Mesothelial cell of epicardium (in vitro differentiated cells): Measurements from ENCODE around the gene SEC24B. TPM values are rescaled to one million over a fixed set of nuclear protein-coding genes. Genes with fewer than 3 reads are reported as not detected.
A peak's percentile ranks its signal among the peaks of the same experiment; 100 is the strongest.

Experiments
- DNase-seq, 2 experiments: peaks; one replicate each; pipeline ENCODE4 v3.0.0; 2021; ENCODE audit warnings: low spot score in 2 of 2; ENCODE audit not compliant: unreplicated experiment in 2 of 2
- H3K27ac Mint-ChIP-seq: 2 replicates; pipeline ENCODE4 v1.8.0; 2021; ENCODE audit warnings: mixed read lengths
- H3K27me3 Mint-ChIP-seq: 2 replicates; pipeline ENCODE4 v1.8.0; 2021; ENCODE audit warnings: low read depth, mixed read lengths
- H3K36me3 Mint-ChIP-seq: 2 replicates; pipeline ENCODE4 v1.8.0; 2021; ENCODE audit warnings: mixed read lengths
- H3K4me1 Mint-ChIP-seq: 2 replicates; pipeline ENCODE4 v1.8.0; 2021; ENCODE audit warnings: mixed read lengths
- H3K4me3 Mint-ChIP-seq: 2 replicates; pipeline ENCODE4 v1.8.0; 2021; ENCODE audit warnings: mild to moderate bottlenecking, moderate library complexity, mixed read lengths
- H3K9me3 Mint-ChIP-seq: 2 replicates; pipeline ENCODE4 v1.8.0; 2021; ENCODE audit warnings: mixed read lengths
- CTCF ChIP-seq: fragments of 200-600 bp; sonication (generic); IDR thresholded peaks from one replicate; pipeline ENCODE4 v1.5.0; 2021; ENCODE audit warnings: antibody characterized with exemption; ENCODE audit not compliant: unreplicated experiment
- total RNA-seq: library from RNA; stranded (reverse); gene quantifications from 3 replicates; pipeline ENCODE4 v1.2.1, GENCODE V29; 2021

The SEC24B gene
- total RNA-seq, 1 donor from 2014 or later: 52.7 TPM

GRCh38 chr4:109410226-109410625 lies 23.4 kb upstream of the SEC24B start:
- Mint-ChIP-seq H3K4me3 (no peak overlapping the region), H3K27ac (no peak overlapping the region), H3K27me3 (no peaks in the 10 kb centered on the region), H3K4me1 (peaks cover 63% of the 10 kb centered on the region), H3K9me3 (no peaks in the 10 kb centered on the region), H3K36me3 (no peaks in the 10 kb centered on the region)
- DNase-seq: no peak
- TF ChIP-seq CTCF: no peak

GRCh38 chr4:109410776-109411175 lies 22.8 kb upstream of the SEC24B start:
- no peaks in the 10 kb centered on the region for H3K36me3 Mint-ChIP-seq
- H3K27me3 Mint-ChIP-seq: no peaks in the 10 kb centered on the region
- no peaks in the 10 kb centered on the region for H3K9me3 Mint-ChIP-seq
- DNase-seq: no peak
- no peak for TF ChIP-seq CTCF
- H3K27ac Mint-ChIP-seq: no peak overlapping the region
- no peak overlapping the region for H3K4me3 Mint-ChIP-seq
- H3K4me1 Mint-ChIP-seq: peaks cover 60% of the 10 kb centered on the region

GRCh38 chr4:109411964-109412363 lies 21.7 kb upstream of the SEC24B start:
- H3K4me3 Mint-ChIP-seq: no peak overlapping the region
- TF ChIP-seq CTCF: no peak
- no peaks in the 10 kb centered on the region for H3K9me3 Mint-ChIP-seq
- H3K27ac Mint-ChIP-seq: peak overlapping the region; percentile 54
- H3K36me3 Mint-ChIP-seq: no peaks in the 10 kb centered on the region
- DNase-seq: peak in 1 of 2 experiments; percentile 52
- no peaks in the 10 kb centered on the region for H3K27me3 Mint-ChIP-seq
- H3K4me1 Mint-ChIP-seq: peaks cover 56% of the 10 kb centered on the region

- DNase-seq: no peak
- H3K27ac Mint-ChIP-seq: peak overlapping the region; percentile 54
- no peak overlapping the region for H3K4me3 Mint-ChIP-seq
- no peaks in the 10 kb centered on the region for H3K36me3 Mint-ChIP-seq
- no peaks in the 10 kb centered on the region for H3K27me3 Mint-ChIP-seq
- peaks cover 53% of the 10 kb centered on the region for H3K4me1 Mint-ChIP-seq
- H3K9me3 Mint-ChIP-seq: no peaks in the 10 kb centered on the region
- no peak for TF ChIP-seq CTCF
Observed at GRCh38 chr4:109412776-109413175, 20.8 kb upstream of the SEC24B start.

GRCh38 chr4:109414938-109415337 lies 18.7 kb upstream of the SEC24B start:
- DNase-seq: no peak
- Mint-ChIP-seq H3K27ac (peak overlapping the region; percentile 83), H3K4me3 (no peak overlapping the region), H3K27me3 (no peaks in the 10 kb centered on the region), H3K9me3 (no peaks in the 10 kb centered on the region), H3K4me1 (peaks cover 64% of the 10 kb centered on the region), H3K36me3 (peaks cover 2% of the 10 kb centered on the region)
- TF ChIP-seq CTCF: no peak

GRCh38 chr4:109418588-109418987 lies 15.0 kb upstream of the SEC24B start:
- Mint-ChIP-seq H3K27me3 (no peaks in the 10 kb centered on the region), H3K4me3 (no peak overlapping the region), H3K4me1 (peaks cover 54% of the 10 kb centered on the region), H3K36me3 (peaks cover 2% of the 10 kb centered on the region), H3K27ac (peak overlapping the region; percentile 88), H3K9me3 (no peaks in the 10 kb centered on the region)
- no peak for DNase-seq
- no peak for TF ChIP-seq CTCF
